Stimulated activated CD8-positive, alpha-beta memory T cell treated with anti-CD3 and anti-CD28 coated beads, Interleukin-15, amount 100 ng/mL, for 1 hour (primary cell): ENCODE measurements around the gene MYADM.
A peak's percentile ranks its signal among the peaks of the same experiment; 100 is the strongest.
"Not testable (repeated sequence)": the region's sequence is repeated elsewhere in the genome, so short reads cannot be mapped to it uniquely, and the experiment has no call there.

ENCODE experiments used
- DNase-seq: peaks from one replicate; pipeline ENCODE4 v3.0.0-alpha.2; 2020; ENCODE audit warnings: low read depth

MYADM gene

GRCh38 chr19:53868892-53869804 lies 1.5 kb downstream of the MYADM start:
- peak; percentile 69 for DNase-seq

DNA sequence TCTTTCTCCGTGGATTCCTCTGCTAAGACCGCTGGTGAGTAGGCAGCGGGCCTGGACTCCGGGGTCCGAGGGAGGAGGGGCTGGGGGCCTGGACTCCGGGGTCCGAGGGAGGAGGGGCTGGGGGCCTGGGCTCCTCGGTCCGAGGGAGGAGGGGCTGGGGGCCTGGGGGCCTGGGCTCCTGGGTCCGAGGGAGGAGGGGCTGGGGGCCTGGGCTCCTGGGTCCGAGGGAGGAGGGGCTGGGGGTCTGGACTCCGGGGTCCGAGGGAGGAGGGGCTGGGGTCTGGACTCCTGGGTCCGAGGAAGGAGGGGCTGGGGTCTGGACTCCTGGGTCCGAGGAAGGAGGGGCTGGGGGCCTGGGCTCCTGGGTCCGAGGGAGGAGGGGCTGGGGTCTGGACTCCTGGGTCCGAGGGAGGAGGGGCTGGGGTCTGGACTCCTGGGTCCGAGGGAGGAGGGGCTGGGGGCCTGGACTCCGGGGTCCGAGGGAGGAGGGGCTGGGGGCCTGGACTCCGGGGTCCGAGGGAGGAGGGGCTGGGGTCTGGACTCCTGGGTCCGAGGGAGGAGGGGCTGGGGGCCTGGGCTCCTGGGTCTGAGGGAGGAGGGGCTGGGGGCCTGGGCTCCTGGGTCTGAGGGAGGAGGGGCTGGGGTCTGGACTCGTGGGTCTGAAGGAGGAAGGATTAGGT lies 2.3 kb downstream of the MYADM start:
- DNase-seq = not testable (repeated sequence)

DNA sequence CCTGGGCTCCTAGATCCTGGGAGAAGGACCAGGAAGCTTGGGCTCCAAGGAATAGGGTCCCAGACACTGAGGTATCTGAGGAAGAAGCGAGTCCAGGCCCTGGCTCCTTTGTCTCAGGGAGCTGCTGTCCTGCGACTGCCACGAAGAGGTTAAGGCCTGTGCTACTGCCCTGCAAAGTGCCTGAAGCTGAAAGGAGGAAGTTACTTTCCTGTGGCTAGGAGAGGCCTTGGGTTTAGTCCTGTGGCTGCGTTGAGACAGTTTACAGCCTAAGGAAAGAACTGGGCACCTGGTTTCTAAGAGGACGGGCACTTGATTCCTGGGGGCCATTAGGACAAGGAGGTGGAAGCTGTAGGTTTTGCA lies 2.8 kb downstream of the MYADM start:
- no peak for DNase-seq

GRCh38 chr19:53871454-53871853 lies 3.8 kb downstream of the MYADM start:
- no peak for DNase-seq

- no peak for DNase-seq
Observed at GRCh38 chr19:53872762-53873161, 5.1 kb downstream of the MYADM start.

GRCh38 chr19:53873773-53874605 lies 6.3 kb downstream of the MYADM start:
- DNase-seq = no peak

GRCh38 chr19:53874606-53874990 lies 6.9 kb downstream of the MYADM start:
- no peak for DNase-seq

DNA sequence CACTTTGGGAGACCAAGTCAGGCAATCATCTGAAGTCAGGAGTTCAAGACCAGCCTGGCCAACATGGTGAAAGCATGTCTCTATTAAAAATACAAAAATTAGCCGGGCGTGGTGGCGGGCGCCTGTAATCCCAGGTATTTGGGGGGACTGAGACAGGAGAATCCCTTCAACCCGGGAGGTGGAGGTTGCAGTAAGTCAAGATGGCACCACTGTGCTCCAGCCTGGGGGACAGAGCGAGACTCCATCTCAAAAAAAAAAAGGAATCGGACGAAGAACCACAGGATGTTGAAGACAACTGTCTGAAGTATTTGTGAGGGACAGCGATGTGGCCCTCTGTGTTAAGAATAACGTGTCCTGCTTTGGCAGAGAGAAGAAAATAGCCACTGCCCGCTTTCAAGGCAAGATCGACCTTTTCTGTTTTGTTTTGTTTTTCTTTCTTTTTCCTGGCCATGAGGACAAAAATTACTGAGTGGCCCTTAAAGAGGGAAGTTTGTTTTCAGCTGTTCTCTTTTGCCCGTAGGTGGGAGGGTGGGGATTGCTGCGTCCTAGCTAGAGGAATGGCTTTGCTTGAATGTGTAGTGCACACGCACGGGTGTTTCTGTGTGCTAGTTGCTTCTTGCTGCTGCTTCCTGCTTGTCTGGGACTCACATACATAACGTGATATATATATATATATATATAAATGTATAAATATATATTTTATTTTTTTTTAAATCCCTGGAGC lies 8.1 kb downstream of the MYADM start:
- DNase-seq = no peak

DNA sequence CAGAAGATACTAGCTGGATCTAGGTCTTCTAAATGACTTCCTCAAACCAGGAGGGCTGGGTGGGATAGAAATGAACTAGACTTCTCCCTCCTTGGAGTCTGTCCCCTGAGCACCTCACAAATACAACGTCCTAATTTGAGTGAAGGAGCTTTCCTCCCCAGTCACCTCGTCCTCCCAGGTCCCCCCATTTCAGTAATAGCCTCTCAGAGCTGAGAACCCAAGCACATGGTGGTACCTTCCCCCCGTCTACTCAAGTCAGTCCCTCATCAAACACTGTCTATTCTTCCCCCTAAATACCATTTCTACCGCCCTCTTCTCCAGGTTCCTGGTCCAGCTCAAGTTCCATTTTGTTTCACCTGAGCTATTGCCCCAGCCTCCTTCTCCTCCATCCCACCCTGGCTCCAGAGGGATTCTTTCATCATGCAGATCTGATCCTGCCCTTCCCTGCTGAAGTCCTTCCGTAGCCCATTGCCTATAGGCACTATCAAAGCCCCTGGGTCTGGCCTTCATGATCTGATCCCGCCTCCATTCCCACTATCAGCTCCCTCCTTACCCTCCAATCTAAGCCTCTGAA lies 9.1 kb downstream of the MYADM start:
- DNase-seq = no peak

DNA sequence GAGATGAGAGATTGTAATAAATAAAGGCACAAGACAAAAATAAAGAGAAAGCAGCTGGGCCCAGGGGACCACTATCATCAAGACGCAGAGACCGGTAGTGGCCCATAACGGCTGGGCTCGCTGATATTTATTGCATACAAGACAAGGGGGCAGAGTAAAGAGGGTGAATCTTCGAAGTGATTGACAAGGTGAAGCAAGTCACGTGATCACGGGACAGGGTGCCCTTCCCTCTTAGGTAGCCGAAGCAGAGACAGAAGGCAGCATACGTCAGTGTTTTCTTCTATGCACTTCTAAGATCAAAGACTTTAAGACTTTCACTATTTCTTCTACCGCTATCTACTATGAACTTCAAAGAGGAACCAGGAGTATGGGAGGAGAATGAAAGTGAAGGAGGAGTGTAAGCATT lies 9.7 kb downstream of the MYADM start:
- DNase-seq = no peak

- DNase-seq = no peak
Observed at GRCh38 chr19:53878776-53879139, 11.1 kb downstream of the MYADM start.

DNA sequence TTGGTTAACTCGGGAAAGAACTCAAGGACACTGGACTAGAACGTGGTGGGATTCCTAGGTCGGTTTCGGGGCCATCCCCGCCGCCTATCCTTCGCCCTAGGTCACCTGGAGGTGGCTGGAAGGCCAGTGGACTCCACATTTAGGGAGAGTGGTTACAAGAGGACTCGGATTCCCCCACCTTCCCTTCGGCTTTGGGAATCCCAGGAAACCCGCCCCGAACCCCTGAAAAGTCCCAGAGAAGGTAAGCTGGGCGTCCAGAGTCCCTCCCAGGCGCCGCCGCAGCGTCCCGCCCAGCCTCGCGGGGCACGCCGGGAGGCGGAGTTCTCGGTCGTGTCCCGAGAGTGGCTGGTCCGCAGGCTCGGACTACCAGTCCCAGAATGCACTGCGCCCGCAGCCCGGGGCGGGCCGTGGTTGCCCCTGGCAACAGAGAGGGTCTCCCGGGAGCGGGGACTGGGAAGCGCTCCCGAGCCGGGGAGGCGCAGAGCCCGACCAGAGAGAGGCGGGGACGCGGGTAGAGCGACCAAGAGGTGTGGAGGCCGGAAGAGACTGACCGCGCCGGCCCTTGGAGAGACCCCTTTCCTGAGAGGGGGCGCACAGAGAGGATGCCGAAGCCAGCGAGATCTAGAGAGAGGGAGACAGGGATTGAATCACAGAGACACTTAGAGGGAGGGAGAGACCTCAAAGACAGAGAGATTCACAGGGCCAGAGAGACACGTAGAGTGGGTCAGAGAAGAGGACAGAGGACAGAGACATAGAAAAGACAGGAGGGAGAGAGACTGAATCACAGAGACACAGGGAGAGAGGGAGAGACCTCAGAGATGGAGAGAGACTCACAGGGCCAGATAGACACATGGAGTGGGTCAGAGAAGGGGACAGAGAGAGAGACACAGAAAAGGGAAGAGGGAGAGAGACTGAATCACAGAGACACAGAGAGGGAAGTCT lies 11.7 kb downstream of the MYADM start:
- peak; percentile 60 for DNase-seq

- no peak for DNase-seq
Observed at GRCh38 chr19:53880711-53881481, 13.2 kb downstream of the MYADM start.

- DNase-seq = no peak
Observed at GRCh38 chr19:53881482-53882390, 14.1 kb downstream of the MYADM start, which contains the start of gene PRKCG. Gene PRKCG, plus strand, starts transcription at chr19:53882197. Its CDS starts 298 bp downstream, at chr19:53882495.

DNA sequence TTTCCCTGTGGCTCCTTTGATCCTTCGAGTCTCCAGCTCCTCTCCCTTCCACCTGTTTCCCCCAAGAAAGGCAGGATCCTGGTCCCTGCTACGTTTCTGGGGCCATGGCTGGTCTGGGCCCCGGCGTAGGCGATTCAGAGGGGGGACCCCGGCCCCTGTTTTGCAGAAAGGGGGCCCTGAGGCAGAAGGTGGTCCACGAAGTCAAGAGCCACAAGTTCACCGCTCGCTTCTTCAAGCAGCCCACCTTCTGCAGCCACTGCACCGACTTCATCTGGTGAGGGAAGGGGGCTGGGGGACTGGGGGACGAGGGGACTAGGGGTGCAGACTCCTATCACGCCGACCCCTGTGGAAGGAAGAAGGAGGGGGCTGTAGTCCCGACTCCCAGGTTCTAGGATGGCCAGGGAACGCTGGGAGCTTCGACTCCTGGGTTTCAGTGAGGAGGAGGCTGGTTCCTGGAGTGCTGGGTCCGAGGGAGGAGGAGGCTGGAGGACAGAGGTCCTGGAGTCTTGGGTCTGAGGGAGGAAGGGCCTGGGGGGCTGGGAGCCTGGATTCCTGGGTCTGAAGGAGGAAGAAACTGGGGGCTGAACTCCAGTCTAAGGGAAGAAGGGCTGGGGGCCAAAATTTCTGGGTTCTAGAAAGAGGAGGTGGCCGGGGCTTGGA lies 14.8 kb downstream of the MYADM start:
- DNase-seq = no peak

DNA sequence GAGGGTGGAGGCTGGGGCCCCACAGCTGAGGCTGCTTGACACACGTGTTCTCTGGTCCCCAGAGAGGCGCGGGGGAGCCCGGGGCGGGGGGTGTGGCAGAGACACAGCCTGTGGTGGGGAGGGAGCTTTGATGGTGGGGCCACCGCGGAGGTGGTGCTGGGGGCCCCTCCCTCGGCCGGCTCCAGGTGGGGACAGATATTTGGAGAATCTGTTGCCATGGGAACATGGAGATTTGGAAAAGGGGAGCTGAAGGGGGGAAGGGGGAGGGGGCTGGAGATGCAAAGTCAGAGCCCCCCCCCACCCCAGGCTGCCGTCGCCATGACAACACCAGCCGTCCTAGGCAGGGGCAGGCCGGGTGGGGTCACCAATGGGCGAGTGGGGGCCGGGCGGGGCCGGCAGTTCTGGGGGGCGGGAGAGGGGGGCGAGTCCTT lies 15.6 kb downstream of the MYADM start:
- DNase-seq = no peak

DNA sequence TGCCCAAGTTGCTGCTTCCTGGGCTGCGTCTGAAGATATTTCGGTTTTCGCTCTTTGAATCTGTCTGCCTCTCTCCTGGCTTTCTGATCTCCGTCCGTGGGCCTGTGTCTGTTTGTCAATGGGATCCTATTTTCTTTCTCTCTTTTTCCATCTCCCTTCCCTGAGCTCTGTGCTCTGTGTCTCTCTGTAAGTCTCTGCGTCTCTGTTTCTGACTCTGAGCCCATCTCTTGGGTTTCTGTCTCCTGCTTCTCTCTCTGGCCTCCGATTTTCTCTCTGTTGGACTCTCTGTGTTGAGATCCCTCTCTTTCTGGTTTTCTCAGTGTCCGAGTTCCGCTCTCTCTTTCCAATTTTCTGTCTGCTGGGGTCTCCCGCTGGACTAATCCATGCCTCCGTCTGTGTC lies 16.1 kb downstream of the MYADM start:
- no peak for DNase-seq

DNA sequence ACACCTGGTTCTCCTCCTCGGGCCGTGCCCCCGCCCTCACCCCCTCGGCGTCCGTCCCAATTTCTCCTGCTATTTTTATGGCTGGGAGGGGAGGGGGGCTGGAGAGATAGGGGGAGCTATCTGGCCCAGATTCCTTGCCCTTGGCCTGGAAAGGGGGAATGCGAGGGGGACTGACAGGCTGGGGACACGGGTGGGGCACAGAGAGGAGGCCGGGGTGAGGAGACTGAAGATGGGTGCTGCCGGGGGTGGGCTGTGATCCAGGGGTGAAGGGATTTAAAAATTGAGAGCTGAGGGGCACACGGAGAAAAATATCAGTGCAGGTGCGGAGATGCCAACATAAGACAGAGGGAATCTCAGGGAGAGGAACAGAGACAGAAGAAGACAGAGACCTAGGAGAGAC lies 16.6 kb downstream of the MYADM start:
- DNase-seq = no peak
